AG09309 (cell line): ENCODE measurements around the gene CFAP20DC.

Source experiments
- DNase-seq: peaks from one replicate; pipeline ENCODE4 v3.0.0-alpha.2; 2010; ENCODE audit warnings: low read depth
- H3K4me3 ChIP-seq: 2 replicates; pipeline ENCODE4 v1.5.1; 2011; ENCODE audit warnings: mild to moderate bottlenecking, low read depth, low read length, moderate library complexity; ENCODE audit not compliant: control insufficient read depth
- CTCF ChIP-seq: IDR thresholded peaks from 2 replicates; pipeline ENCODE4 v1.5.1; 2011; ENCODE audit warnings: mild to moderate bottlenecking, low read depth, low read length, inconsistent platforms; ENCODE audit not compliant: insufficient read depth, control insufficient read depth; ENCODE audit errors: missing control alignments

The CFAP20DC gene

GRCh38 chr3:58888087-58888486 is 161.7 kb downstream of the CFAP20DC start:
- DNase-seq, result no peak
- no peak for TF ChIP-seq CTCF
- H3K4me3 ChIP-seq, result no peak overlapping the region

GRCh38 chr3:58884453-58884852 is 165.4 kb downstream of the CFAP20DC start:
- no peak overlapping the region for H3K4me3 ChIP-seq
- DNase-seq, result no peak
- no peak for TF ChIP-seq CTCF

- H3K4me3 ChIP-seq, result no peak overlapping the region
- DNase-seq, result no peak
- no peak for TF ChIP-seq CTCF
These were observed 169.6 kb downstream of the CFAP20DC start for GRCh38 chr3:58880182-58880581.

- no peak for TF ChIP-seq CTCF
- DNase-seq, result peak; percentile 4
- H3K4me3 ChIP-seq, result no peak overlapping the region
These were observed 175.0 kb downstream of the CFAP20DC start for GRCh38 chr3:58874795-58875194.

- H3K4me3 ChIP-seq, result no peak overlapping the region
- no peak for DNase-seq
- TF ChIP-seq CTCF, result no peak
These were observed 175.5 kb downstream of the CFAP20DC start for GRCh38 chr3:58874248-58874741.

GRCh38 chr3:58868097-58868779 is 181.6 kb downstream of the CFAP20DC start:
- DNase-seq, result no peak
- H3K4me3 ChIP-seq, result no peak overlapping the region
- TF ChIP-seq CTCF, result no peak
